HEK293 (cell line): ENCODE data around the gene RBM20.

Source experiments
- CTCF ChIA-PET: fragments of 350-600 bp; formaldehyde crosslinking; extraction: SDS; loops from one replicate; lab custom pipeline; 2021; ENCODE audit warnings: antibody characterized with exemption; lab: Yijun Ruan, JAX
- POLR2A ChIA-PET: fragments of 300-600 bp; formaldehyde crosslinking; extraction: SDS; loops from one replicate; lab custom pipeline; 2020; ENCODE audit warnings: antibody characterized with exemption, inconsistent platforms; lab: Yijun Ruan, JAX
- H3K27ac ChIP-seq: fragments of 200-500 bp; sonication (Bioruptor generic); 2 replicates; pipeline ENCODE4 v1.5.1; 2014; ENCODE audit warnings: low read depth, low read length, control low read depth, inconsistent platforms; ENCODE audit errors: extremely low read depth
- H3K36me3 ChIP-seq, 2 experiments: fragments of 200-500 bp in 1 of 2; sonication (Bioruptor generic) in 1 of 2; 1 replicate in 1 of 2; 2 replicates in 1 of 2; pipeline ENCODE4 v1.5.1; 2014 to 2017; ENCODE audit warnings: inconsistent platforms in 2 of 2, low read length in 2 of 2; ENCODE audit not compliant: control insufficient read depth in 2 of 2, insufficient read depth in 1 of 2
- H3K4me1 ChIP-seq: fragments of 200-500 bp; sonication (Bioruptor generic); 2 replicates; pipeline ENCODE4 v1.5.1; 2014; ENCODE audit warnings: mild to moderate bottlenecking, low read length, inconsistent platforms; ENCODE audit not compliant: control insufficient read depth, insufficient read depth
- H3K4me3 ChIP-seq: 2 replicates; pipeline ENCODE4 v1.5.1; 2011; ENCODE audit warnings: low read depth, mild to moderate bottlenecking, control low read depth, low read length, moderate library complexity
- H3K9me3 ChIP-seq: fragments of 200-500 bp; sonication (Bioruptor generic); 2 replicates; pipeline ENCODE4 v1.5.1; 2014; ENCODE audit warnings: low read depth, low read length, inconsistent platforms; ENCODE audit not compliant: control insufficient read depth, insufficient read depth
- AEBP2 ChIP-seq: fragments of 450-650 bp; formaldehyde crosslinking; IDR thresholded peaks from 2 replicates; pipeline ENCODE4 v1.5.1; 2016; ENCODE audit warnings: missing biosample characterization, missing genetic modification characterization, borderline replicate concordance
- GFI1B ChIP-seq: fragments of 450-650 bp; formaldehyde crosslinking; IDR thresholded peaks from 2 replicates; pipeline ENCODE4 v1.5.1; 2016; ENCODE audit warnings: missing biosample characterization, missing genetic modification characterization
- HOXD13 ChIP-seq: sonication (generic); formaldehyde crosslinking; IDR thresholded peaks from 2 replicates; pipeline ENCODE4 v1.8.0; 2022; ENCODE audit warnings: missing genetic modification reagents, borderline replicate concordance
- ZBTB11 ChIP-seq: fragments of 450-650 bp; formaldehyde crosslinking; conservative IDR thresholded peaks from 2 replicates; pipeline ENCODE4 v1.5.1; 2016; ENCODE audit warnings: low read depth, missing biosample characterization, missing genetic modification characterization
- ZBTB48 ChIP-seq: fragments of 450-650 bp; formaldehyde crosslinking; IDR thresholded peaks from 2 replicates; pipeline ENCODE4 v1.5.1; 2016; ENCODE audit warnings: missing biosample characterization, missing genetic modification characterization
- ZBTB6 ChIP-seq: fragments of 450-650 bp; formaldehyde crosslinking; IDR thresholded peaks from 2 replicates; pipeline ENCODE4 v1.5.1; 2017; ENCODE audit warnings: missing biosample characterization, missing genetic modification characterization
- ZNF274 ChIP-seq, 2 experiments: fragments of 200-500 bp in 1 of 2; fragments of 450-650 bp in 1 of 2; sonication (Bioruptor generic) in 1 of 2; formaldehyde crosslinking in 1 of 2; IDR thresholded peaks; 2 replicates each; pipeline versions ENCODE4 v1.5.1 to v1.6.1; 2014 to 2016; ENCODE audit warnings: borderline replicate concordance in 1 of 2, inconsistent platforms in 1 of 2, low read length in 1 of 2, missing biosample characterization in 1 of 2, missing genetic modification characterization in 1 of 2
- ZNF335 ChIP-seq: fragments of 450-650 bp; formaldehyde crosslinking; conservative IDR thresholded peaks from 2 replicates; pipeline ENCODE4 v1.5.1; 2016; ENCODE audit warnings: missing biosample characterization, missing genetic modification characterization
- ZNF398 ChIP-seq: fragments of 450-650 bp; formaldehyde crosslinking; IDR thresholded peaks from 2 replicates; pipeline ENCODE4 v1.5.1; 2017; ENCODE audit warnings: missing biosample characterization, missing genetic modification characterization
- ZNF433 ChIP-seq: fragments of 450-650 bp; formaldehyde crosslinking; IDR thresholded peaks from 2 replicates; pipeline ENCODE4 v1.5.1; 2016; ENCODE audit warnings: missing biosample characterization, missing genetic modification characterization, low read depth
- ZNF48 ChIP-seq: fragments of 450-650 bp; formaldehyde crosslinking; IDR thresholded peaks from 2 replicates; pipeline ENCODE4 v1.5.1; 2016; ENCODE audit warnings: missing biosample characterization, missing genetic modification characterization
- ZNF580 ChIP-seq: fragments of 450-650 bp; formaldehyde crosslinking; IDR thresholded peaks from 2 replicates; pipeline ENCODE4 v1.5.1; 2016; ENCODE audit warnings: missing biosample characterization, missing genetic modification characterization
- ZNF677 ChIP-seq: fragments of 450-650 bp; IDR thresholded peaks from 2 replicates; pipeline ENCODE4 v1.5.0; 2018; ENCODE audit warnings: missing biosample characterization, mild to moderate bottlenecking, missing genetic modification characterization, moderate library complexity
- ZSCAN5A ChIP-seq: fragments of 450-650 bp; formaldehyde crosslinking; IDR thresholded peaks from 2 replicates; pipeline ENCODE4 v1.5.1; 2016; ENCODE audit warnings: missing biosample characterization, missing genetic modification characterization

Gene RBM20

GRCh38 chr10:110798340-110798739 lies 154.2 kb downstream of the RBM20 start (continued):
- TF ChIP-seq ZBTB11 (tag by site-specific recombination) = no peak
- no peak for TF ChIP-seq AEBP2 (tag by site-specific recombination)
- TF ChIP-seq ZNF580 (tag by site-specific recombination) = no peak
- TF ChIP-seq ZNF48 (tag by site-specific recombination) = no peak
- TF ChIP-seq ZBTB6 = no peak
- TF ChIP-seq ZNF398 (tag by site-specific recombination) = no peak
- TF ChIP-seq HOXD13 = no peak
- no peak for TF ChIP-seq GFI1B (tag by site-specific recombination)
- TF ChIP-seq ZBTB48 (tag by site-specific recombination) = no peak
- no peak for TF ChIP-seq ZNF677
- TF ChIP-seq ZNF433 = no peak

GRCh38 chr10:110802090-110802489 lies 158.0 kb downstream of the RBM20 start:
- CTCF ChIA-PET = interaction anchor here (0.6 to 1.0 kb wide), 3 partner anchors 44 to 244 kb away, joined by 3 read pairs; no protein-coding TSS in a partner anchor

More at GRCh38 chr10:110802090-110802489, 158.0 kb downstream of the RBM20 start:
- peaks cover 12% of the 10 kb centered on the region for H3K4me1 ChIP-seq
- peak overlapping the region; percentile 39 for H3K27ac ChIP-seq
- no peak overlapping the region for H3K4me3 ChIP-seq
- H3K9me3 ChIP-seq = no peaks in the 10 kb centered on the region
- POLR2A ChIA-PET = interaction anchor here (1.0 to 2.3 kb wide), 5 partner anchors 9 to 497 kb away, joined by 3 to 15 read pairs (median 6); partner anchors contain the start of genes BBIP1, PDCD4, SHOC2 and SMNDC1
- TF ChIP-seq GFI1B (tag by site-specific recombination) = no peak
- peak; percentile 51 for TF ChIP-seq ZNF335
- no peak for TF ChIP-seq ZNF274 (IDR thresholded peaks at IDR 0.05; ENCODE audit: low read length)
- no peak for TF ChIP-seq ZNF274 (tag by site-specific recombination; IDR thresholded peaks at IDR 0.05; ENCODE audit: borderline replicate concordance)
- TF ChIP-seq ZSCAN5A (tag by site-specific recombination) = no peak
- peaks cover 10 to 31% of the 10 kb centered on the region in 2 experiments for H3K36me3 ChIP-seq
